Activated naive CD4-positive, alpha-beta T cell treated with anti-CD3 and anti-CD28 coated beads, Interleukin-2, amount 50 U/mL, for 16 hours (primary cell): ENCODE data around the gene PPIA.
A peak's percentile ranks its signal among the peaks of the same experiment; 100 is the strongest.
"Not testable (repeated sequence)": the region's sequence is repeated elsewhere in the genome, so short reads cannot be mapped to it uniquely, and the experiment has no call there.

Experiments
- DNase-seq: peaks from one replicate; pipeline ENCODE4 v3.0.0-alpha.2; 2020

The PPIA gene

DNA sequence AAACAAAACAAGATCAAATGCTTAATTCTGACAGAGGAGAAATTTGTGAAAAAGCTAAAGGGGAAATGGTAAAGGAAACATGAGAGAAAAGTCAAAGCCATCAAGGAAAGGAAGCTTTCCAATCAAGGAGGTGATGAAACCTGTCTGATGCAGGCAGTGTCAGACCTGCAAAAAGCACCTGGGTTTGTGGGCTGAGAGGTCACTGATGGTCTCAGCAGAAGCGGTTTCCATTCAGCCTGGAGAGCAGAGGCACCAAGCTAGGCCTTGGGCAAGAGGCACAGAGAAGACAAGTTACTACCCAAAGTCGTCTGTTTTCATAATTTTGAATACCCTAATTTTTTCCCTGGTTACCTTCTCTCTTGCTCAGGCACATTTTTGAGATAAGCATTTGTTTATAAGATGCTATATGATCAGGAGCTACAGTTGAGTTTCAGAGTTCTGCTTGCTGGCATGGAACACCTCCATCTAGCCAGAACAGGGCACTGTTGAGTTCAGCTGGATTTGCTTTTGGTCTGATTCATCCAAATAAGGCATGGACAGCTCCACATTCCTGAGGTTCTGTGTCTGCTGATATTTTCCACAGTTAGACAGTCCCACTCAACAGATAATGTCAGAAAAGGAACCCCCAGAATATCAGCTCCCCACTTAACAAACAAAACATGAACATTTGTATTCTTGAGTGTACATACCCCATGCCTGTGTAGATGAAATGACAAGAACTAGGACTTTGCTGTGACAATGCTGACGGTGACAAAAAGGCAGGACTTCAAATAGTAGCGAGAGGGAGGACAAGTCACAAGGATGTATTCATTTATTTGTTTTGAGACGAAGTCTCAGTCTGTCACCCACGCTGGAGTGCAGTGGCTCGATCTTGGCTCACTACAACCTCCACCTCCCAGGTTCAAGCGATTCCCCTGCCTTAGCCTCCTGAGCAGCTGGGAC lies 4.9 kb upstream of the PPIA start:
- no peak for DNase-seq

DNA sequence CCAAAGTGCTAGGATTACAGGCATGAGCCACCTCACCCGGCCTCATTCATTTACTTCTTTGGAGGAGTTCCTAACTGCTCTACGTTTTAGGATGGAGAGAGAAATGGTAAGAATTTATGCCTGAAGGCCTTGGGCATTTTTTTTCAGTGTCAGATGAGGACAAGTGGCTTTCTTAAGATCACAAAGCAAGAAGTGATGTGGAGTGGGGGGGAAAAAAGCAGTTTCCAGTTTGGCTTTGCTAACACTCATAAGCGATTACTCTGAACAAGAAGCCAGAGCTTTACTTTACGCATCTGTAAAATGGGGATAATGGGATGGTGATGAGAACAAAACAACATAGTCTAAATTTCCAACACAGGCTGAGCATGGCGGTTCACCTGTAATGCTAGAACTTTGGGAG lies 2.6 kb upstream of the PPIA start:
- DNase-seq: no peak

DNA sequence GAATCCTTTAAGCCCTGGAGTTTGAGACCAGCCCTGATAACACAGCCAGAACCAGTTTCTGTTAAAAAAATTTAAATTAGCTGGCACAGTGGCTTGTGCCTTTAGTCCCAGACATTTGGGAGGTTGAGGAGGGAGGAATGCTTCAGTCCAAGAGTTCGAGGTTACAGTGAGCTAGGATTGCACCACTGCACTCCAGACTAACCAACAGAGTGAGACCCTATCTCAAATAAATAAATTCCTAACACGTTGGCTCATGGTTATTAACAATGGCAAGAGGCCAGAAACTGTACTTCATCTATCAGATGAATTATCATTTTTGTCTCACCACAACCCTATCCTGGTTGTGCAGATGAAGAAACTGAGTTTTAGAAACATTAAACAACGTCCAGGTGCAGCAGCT lies 2.1 kb upstream of the PPIA start:
- no peak for DNase-seq

DNA sequence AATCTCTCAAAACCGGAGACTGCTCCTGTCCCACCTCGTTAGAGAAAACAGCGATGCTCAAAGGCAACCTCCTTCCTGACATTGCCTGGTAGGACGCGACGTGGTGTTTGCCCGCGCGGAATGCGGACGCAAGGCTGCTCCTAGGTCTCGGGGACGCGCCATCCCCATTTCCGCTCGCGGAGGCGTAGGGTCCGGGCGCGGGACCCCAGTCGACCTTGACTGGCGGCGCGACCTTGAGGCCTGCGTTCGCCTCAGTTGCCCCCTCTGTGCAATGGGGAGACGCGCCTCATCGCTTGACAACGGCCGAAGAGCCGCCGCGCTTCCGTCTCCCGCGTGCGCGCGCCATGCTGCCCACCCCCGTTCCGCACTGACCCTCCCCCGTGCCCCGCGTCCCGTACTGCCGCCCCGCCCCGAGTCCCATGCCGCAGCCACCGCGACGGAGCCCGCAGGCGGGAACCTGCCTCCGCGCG lies 412 bp upstream of the PPIA start:
- DNase-seq: no peak

DNA sequence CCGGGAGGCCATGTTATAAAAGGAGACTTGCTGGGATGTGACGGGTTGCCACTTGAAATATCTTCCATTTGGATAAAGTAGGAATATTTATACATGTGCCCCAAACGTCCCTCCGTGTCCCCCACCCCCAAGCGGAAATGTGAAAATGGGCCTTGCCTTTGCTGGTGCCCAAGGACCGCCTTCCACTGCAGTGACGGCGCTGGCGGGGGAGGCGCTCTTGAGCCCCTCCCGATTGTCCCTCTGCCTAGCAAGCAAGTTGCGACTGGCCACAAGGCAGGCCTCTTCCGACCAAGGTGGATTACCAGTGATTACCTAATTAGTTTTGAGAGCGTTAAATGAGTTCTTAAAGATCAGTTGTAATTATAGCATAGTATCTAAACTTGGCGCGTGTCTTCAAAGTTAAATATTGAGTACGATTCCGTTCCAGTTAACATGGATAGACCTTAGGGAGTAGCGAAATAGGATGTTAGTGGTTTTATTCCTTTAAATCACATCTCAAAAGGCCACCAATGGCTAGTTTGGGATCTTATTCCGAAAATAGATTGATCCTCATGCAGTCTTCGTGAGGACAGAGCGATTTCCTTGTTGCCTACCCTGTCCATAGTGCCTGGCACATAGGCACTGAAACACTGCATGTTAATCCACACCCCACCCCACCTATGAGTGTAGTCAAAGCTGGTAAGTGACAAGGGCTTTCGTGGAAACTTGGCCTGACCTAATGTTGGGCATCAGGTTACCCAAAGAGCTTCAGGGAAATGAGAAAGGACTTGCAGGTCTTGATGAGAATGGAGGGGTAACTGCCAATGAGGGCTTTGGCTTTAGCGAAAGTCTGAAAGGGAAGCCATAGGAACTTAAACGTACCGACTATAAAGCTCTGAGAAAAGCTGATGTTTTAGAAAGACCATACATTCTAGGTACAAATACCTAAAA lies 1.1 kb downstream of the PPIA start:
- peak; percentile 84 for DNase-seq

DNA sequence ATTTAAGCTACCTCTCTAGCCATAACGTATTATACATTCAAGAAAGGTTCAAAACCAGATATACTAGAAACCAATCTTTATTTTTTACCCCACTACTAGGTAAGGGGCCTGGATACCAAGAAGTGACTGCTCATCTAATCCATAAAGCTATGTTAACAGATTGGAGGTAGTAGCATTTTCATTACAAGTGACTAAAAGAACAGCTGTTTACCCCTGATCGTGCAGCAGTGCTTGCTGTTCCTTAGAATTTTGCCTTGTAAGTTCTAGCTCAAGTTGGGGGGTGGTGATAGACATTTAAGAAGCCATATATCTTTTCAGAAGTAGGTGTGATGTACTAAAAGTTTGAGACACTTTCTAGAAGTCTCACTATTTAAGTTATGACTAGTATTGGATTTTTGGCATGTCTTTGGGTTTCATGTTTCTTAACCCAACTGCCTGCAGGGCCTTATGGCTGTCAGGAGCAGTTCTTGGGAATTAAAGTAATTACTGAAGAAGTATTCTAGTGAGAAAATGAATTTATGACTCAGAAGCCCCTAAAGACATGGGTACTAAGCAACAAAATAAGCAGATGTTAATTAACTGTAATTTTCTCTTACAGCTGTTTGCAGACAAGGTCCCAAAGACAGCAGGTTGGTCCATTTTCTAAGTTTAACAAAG lies 2.3 kb downstream of the PPIA start:
- DNase-seq: no peak

DNA sequence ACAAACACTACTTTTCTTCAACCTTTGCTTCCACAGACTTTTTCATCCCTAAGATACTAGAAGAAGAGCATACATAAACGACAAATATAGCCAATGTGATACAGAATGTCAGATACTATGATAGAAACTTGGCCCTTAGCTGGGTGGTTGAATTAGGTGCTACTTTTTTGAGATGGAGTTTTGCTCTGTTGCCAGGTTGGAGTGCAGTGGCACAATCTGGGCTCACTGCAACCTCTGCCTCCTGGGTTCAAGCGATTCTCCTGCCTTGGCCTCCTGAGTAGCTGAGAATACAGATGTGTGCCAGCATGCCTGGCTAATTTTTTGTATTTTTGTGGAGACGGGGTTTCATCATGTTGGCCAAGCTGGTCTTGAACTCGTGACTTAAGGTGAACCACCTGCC lies 3.5 kb downstream of the PPIA start:
- no peak for DNase-seq

DNA sequence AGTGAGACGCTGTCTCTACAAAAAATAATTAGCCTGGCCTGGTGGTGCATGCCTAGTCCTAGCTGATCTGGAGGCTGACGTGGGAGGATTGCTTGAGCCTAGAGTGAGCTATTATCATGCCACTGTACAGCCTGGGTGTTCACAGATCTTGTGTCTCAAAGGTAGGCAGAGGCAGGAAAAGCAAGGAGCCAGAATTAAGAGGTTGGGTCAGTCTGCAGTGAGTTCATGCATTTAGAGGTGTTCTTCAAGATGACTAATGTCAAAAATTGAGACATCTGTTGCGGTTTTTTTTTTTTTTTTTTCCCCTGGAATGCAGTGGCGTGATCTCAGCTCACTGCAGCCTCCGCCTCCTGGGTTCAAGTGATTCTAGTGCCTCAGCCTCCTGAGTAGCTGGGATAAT lies 5.4 kb downstream of the PPIA start:
- no peak for DNase-seq

DNA sequence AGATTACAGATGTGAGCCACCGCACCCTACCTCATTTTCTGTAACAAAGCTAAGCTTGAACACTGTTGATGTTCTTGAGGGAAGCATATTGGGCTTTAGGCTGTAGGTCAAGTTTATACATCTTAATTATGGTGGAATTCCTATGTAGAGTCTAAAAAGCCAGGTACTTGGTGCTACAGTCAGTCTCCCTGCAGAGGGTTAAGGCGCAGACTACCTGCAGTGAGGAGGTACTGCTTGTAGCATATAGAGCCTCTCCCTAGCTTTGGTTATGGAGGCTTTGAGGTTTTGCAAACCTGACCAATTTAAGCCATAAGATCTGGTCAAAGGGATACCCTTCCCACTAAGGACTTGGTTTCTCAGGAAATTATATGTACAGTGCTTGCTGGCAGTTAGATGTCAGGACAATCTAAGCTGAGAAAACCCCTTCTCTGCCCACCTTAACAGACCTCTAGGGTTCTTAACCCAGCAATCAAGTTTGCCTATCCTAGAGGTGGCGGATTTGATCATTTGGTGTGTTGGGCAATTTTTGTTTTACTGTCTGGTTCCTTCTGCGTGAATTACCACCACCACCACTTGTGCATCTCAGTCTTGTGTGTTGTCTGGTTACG lies 6.0 kb downstream of the PPIA start:
- no peak for DNase-seq

DNA sequence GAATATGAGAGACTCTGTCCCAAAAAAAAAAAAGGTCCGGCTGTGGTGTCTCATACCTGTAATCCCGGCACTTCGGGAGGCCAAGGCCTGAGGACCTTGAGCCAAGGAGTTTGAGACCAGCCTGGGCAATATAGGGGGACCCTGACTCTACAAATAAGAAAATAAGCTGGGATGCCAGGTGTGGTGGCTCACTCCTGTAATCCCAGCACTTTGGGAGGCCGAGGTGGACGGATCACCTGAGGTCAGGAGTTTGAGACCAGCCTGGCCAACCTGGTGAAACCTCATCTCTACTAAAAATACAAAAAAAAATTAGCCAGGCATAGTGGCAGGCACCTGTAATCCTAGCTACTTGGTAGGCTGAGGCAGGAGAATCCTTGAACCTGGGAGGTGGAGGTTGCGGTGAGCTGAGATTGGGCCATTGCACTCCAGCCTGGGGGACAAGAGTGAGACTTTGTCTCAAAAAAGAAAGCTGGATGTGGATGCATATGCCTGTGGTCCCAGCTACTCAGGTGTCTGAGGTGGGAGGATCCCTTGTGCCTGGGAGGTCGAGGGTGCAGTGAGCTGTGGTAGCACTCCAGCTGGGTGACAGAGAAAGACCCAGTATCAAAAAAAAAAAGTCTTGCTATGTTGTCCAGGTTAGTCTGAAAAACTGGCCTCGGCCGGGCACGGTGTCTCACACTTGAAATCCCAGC lies 7.5 kb downstream of the PPIA start:
- DNase-seq: not testable (repeated sequence)

DNA sequence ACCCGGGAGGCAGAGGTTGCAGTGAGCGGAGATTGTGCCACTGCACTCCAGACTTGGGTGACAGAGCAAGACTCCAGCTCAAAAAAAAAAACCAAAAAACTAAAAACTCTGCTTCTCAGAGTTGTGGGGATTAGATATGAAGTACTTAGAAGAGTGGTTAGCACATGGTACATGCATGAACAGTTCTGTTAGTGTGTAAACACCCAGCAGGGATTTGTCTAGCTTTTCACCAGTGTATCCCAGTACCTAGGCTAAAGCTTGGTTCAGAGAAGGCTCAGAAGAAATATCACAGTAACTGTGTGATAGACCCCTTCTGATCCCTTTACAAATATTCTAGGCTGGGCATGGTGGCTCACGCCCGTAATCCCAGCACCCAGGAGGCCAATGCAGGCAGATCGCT lies 9.5 kb downstream of the PPIA start:
- no peak for DNase-seq

DNA sequence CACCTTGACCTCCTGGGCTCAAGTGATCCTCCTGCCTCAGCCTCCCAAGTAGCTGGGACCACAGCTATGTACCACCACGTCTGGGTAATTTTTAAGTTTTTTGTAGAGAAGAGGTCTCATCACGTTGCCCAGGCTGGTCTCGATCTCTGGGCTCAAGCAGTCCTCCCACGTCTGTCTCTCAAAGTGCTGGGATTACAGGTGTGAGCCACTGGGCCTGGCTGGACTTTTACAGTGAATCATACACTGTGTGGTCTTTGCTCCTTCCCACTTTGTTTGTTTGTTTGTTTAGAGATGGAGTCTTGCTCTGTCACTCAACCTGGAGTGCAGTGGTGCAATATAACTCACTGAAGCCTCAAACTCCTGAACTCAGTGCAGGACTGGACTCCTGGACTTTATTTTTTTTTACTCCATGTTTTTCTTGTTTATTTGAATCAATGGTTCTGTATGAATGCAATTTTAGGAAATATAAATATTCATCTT lies 12.5 kb downstream of the PPIA start:
- no peak for DNase-seq

DNA sequence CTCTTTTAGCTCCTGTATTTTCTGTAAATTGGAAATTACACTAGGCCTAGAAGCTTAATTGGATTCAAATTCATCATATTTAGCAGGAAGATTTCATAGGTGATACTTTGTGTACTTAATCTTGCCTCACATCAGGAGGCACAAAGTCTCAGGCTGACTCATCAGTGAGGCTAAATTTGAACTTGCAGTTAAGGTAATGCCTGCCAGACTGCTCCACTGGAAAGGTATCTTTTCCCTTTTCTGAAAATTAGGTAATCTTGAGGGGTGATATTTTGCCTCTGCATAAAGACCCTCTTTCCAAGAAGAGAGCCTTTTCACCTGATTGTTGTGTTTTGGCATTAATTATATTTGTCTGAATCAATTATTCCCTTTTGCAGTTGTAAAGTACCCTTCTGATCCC lies 14.6 kb downstream of the PPIA start:
- no peak for DNase-seq

DNA sequence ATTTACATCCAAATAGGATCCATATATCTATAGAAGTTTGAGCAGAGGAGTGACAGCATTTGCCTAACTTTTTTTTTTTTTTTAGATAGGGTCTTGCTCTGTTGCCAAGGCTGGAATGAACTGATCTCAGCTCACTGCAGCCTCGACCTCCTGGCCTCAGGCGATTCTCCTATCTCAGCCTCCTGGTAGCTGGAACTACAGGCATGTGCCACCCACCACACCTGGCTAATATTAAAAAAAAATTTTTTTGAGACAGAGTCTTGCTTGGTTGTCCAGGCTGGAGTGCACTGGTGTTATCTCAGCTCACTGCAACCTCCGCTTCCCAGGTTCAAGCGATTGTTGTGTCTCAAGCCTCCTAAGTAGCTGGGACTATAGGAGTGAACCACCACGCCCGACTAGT lies 15.1 kb downstream of the PPIA start:
- DNase-seq: no peak

DNA sequence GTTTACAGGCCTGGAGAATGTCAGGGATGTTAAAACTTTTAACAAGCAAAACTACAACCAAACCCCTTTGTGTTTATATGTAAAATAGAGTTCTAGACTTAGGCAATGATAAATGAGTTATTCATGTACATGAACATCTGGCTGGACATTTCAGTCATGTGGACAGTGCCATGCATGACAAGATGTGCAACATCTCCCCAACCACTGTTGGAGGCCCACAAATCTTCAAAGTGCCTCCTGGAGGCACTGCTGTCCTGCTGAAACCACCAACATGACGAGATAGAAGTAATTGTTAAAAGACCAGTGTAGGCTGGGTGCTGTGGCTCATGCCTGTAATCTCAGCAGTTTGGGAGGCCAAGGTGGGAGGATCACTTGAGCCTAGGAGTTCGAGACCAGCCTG lies 18.4 kb downstream of the PPIA start:
- DNase-seq: no peak

DNA sequence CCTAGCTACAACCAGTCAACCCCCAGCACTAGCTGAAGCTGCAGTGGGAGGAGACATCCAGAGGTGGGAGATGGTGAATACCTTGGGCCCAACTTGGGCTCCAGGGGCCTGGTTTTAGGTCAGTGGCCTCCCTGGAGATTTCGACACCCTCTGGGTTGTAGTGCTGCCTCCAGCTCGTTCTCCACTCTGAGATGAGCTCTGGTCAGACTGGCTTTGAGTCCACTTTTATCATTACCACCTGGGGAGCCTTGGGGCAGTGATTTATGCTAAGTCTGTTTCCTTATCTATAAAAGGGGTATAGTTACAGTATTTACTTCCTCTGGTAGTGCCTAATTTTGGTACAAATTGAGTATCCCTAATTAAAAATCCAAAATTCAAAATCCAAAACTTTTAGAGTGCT lies 22.8 kb downstream of the PPIA start:
- no peak for DNase-seq

DNA sequence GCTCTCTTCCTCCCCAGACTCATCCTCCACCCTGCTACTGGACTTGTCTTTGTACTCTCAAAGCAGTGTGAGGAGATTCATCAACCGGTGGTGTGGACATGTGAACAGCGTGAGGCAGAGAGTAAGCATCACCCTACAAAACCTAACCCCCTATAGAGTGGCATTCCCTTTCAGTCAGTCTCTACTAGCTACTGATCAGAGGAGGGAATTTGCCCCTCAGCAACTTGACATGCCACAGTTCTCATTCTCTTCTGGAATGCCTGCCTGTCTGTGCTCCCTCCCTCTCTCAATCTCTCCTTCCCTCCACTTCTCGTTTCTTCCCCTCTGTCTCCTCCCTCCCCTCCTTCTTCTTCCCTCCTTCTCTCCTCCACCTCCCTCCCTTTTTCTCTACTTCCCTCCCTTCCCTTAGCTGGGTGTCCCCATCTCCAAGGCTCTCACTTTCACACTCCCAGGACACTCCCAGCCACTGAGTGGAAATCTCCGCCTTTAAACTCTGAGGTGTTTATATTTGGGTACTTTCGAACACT lies 26.8 kb downstream of the PPIA start:
- no peak for DNase-seq

DNA sequence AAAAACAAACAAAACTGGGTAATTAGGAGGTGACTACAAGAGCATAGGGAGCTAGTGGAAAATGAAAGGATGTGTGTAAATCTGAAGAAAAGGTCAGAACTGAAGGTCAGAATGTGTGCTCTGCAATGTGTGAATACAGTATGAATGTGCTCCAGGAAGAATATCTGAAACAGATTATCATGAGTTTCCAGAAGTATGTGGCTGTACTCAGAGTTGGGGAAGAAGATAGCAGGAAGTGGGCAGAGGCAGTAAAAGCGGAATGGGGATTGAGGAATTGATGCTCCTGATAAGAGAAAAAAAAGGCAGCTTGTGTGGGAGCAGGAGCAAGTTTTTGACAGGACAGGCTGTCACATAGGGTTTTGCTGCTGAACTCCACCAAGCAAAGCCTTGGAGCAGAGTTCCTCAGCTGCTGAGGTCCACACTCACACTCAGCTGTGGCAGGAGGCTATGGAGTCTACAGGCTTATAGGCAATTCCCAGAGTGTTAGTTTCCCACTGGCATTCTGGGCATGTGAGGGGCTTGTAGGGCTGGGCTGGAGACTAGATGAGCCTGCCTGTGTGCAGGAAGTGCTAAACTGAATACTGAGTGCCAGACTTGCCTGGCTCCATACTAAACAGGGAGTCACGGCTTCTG lies 28.5 kb downstream of the PPIA start:
- no peak for DNase-seq

DNA sequence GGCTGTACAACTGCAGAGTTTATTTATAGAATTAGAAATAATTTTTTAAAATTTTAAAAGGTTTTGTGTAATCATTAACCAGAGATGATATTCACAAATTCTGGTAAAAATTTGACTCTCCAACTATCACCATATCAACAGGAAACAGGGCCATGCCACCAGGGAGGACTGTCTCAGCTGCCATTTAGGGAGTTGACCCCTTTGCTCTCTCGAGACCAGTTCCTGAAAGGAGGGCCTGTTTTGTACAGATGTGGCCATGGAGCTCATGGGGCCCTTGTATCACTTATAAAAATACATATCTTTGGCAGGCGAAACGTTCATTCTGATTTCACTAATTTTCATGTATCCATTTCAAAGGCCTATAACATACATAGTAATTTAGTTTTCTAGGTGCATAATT lies 31.1 kb downstream of the PPIA start:
- DNase-seq: no peak

DNA sequence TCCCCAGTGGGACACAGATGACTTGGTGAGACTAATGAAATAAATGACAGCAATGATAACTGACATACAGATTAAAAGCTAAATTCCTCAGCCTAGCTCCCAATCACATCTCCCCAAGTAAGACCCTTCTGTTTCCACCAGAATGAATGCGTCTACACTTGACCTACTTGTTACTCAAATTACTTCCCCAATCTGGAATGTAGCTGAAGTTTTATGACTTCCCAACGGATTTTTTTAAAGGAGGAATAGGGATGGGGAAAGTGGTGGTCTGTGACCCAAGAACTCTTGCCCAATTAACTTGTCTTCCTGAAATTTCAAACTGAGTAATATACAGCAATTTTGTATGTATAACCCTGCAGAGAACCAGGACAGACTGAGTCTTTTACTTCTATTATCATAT lies 42.3 kb downstream of the PPIA start:
- no peak for DNase-seq

DNA sequence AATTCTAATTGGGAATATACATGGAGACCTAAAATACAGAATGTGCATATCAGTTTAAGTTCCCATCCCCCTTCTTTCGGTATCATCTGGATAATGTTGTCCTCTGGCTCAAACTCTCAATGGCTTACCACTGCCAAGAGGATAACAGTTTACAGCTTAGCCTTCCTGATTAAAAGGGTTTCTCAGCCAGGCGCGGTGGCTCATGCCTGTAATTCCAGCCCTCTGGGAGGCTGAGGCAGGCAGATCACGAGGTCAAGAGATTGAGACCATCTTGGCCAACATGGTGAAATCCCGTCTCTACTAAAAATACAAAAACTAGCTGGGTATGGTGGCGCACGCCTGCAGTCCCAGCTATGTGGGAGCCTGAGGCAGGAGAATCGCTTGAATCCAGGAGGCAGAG lies 46.2 kb downstream of the PPIA start:
- not testable (repeated sequence) for DNase-seq
